GM21360 (cell line): Measurements from ENCODE around the gene USP5.
"Not testable (repeated sequence)": the region's sequence is repeated elsewhere in the genome, so short reads cannot be mapped to it uniquely, and the experiment has no call there.

ENCODE experiments used
- ATAC-seq: cut with Tn5 transposase; IDR thresholded peaks from one replicate; pipeline ENCODE4 v1.9.1; 2021; ENCODE audit warnings: mild to moderate bottlenecking, moderate library complexity; ENCODE audit not compliant: unreplicated experiment

Gene USP5

GRCh38 chr12:6863033-6863432 lies 11.1 kb downstream of the USP5 start:
- no peak for ATAC-seq

GRCh38 chr12:6863586-6864321 lies 11.8 kb downstream of the USP5 start:
- ATAC-seq = no peak

DNA sequence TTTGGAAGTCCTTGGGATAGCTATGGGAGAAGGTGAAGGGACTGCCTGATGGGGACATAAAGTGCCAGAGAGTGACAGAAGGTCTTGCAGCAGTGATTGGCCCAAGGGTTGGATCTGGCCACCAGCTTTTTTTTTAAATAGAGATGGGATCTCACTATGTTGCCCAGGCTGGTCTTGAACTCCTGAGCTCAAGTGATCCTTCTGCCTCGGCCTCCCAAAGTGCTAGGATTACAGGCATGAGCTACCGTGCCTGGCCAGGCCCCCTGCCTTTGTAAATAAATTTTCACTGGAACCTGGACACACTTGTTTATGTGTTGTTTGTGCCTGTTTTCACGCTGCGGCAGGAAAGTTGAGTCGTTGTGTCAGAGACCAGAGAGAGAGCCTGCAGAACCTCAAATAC lies 13.4 kb downstream of the USP5 start:
- not testable (repeated sequence) for ATAC-seq

- ATAC-seq = no peak
These were observed 14.4 kb downstream of the USP5 start for GRCh38 chr12:6866163-6866919.

DNA sequence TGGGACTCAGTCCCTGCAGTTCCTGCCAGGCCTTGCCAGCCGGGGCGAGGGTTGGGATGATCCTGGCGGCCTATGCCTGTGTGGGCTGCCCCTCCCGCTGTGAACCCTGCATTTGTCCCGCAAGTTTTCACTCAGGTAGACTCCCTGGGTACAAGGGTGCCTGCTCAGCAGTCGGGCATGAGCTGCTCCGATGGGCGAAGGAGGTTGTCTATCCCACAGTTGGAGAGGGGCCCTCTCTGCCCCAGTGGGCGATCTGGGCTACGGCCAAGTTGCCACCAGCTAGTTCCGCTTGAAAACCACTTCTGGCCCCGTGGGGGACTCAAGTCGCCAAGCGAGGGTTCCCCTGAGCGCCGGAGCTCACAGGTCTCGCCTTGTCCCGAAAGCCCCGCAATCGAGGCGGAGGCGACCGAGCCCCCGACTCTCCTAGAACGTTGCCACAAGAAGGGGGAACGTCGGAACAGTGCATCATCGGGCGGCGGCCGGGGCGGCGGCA lies 15.0 kb downstream of the USP5 start:
- ATAC-seq = no peak

GRCh38 chr12:6867413-6868210 lies 15.7 kb downstream of the USP5 start, which contains the start of gene TPI1:
Gene TPI1 (plus strand): TSS chr12:6867531. CDS start chr12:6867567, 36 bp downstream.
- peak; percentile 39 for ATAC-seq

DNA sequence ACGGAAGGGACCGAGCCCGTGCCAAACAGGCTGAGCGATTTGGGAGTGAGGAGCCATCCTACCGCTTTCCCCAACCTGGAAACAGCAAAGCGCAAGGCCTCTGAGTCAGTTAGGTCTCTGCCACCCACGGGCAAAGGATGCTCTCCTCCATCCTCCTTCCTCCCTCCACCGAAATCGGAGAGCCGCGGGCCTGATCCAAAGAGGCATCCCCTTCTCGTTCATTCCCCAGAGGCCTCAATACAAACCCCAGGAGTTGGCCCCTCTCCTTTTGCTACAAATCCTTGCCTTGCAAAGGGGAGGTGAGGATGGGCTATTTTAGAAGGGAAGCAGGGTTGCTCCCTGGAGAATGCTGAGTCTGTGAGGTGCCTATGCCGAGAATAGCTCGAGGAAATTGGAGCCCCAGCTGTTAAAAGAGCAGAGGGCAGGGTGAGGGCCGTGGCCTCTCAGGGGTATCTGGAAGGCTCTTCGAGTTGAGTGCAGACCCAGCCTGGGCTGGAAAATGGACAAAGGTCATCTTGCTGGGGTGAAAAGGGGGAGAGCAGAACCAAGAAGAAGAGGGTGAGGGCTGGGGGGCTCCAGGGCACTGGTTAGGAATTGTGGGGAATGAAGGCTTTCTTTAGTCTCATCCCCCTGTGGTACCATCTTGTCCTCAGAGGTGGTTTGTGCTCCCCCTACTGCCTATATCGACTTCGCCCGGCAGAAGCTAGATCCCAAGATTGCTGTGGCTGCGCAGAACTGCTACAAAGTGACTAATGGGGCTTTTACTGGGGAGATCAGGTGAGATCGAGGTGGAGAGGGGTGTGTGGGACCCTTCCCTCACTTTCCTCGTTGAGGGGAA lies 16.5 kb downstream of the USP5 start:
- no peak for ATAC-seq

DNA sequence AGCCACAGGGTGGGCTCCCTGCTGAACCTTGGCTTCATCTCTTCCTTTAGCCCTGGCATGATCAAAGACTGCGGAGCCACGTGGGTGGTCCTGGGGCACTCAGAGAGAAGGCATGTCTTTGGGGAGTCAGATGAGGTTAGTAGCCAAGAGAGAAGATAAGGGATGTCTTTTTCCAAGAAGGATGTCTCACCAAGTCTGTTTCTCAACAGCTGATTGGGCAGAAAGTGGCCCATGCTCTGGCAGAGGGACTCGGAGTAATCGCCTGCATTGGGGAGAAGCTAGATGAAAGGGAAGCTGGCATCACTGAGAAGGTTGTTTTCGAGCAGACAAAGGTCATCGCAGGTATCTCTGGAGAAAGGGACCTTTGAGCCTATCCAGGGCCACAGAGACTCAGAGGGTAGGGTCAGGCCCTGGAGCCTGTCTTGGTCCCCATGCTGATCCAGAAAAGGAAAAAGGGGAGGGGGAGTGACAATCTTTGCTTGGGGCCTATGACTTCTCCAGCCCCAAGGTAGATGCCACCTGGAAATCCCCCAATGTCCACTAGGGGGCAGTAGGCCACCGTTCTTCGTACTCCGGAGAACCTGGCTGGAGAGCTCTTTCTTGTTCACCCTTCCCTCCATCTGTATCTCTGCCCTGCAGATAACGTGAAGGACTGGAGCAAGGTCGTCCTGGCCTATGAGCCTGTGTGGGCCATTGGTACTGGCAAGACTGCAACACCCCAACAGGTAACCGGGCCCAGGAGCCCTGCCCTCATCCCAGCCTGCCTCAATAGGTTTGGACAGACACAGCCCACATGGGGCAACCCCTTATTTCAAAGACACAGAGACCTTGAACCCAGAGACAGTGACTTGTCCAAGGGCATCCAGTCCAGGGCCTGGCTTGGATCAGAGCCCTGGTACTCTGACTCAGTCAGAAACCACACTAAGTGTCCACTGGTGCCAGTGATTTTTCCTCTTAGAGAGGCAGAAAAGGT lies 17.4 kb downstream of the USP5 start:
- no peak for ATAC-seq

DNA sequence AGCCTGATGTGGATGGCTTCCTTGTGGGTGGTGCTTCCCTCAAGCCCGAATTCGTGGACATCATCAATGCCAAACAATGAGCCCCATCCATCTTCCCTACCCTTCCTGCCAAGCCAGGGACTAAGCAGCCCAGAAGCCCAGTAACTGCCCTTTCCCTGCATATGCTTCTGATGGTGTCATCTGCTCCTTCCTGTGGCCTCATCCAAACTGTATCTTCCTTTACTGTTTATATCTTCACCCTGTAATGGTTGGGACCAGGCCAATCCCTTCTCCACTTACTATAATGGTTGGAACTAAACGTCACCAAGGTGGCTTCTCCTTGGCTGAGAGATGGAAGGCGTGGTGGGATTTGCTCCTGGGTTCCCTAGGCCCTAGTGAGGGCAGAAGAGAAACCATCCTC lies 18.4 kb downstream of the USP5 start:
- not testable (repeated sequence) for ATAC-seq

GRCh38 chr12:6871052-6871957 lies 19.4 kb downstream of the USP5 start:
- no peak for ATAC-seq

GRCh38 chr12:6872073-6873048 lies 20.4 kb downstream of the USP5 start:
- peak; percentile 34 for ATAC-seq

DNA sequence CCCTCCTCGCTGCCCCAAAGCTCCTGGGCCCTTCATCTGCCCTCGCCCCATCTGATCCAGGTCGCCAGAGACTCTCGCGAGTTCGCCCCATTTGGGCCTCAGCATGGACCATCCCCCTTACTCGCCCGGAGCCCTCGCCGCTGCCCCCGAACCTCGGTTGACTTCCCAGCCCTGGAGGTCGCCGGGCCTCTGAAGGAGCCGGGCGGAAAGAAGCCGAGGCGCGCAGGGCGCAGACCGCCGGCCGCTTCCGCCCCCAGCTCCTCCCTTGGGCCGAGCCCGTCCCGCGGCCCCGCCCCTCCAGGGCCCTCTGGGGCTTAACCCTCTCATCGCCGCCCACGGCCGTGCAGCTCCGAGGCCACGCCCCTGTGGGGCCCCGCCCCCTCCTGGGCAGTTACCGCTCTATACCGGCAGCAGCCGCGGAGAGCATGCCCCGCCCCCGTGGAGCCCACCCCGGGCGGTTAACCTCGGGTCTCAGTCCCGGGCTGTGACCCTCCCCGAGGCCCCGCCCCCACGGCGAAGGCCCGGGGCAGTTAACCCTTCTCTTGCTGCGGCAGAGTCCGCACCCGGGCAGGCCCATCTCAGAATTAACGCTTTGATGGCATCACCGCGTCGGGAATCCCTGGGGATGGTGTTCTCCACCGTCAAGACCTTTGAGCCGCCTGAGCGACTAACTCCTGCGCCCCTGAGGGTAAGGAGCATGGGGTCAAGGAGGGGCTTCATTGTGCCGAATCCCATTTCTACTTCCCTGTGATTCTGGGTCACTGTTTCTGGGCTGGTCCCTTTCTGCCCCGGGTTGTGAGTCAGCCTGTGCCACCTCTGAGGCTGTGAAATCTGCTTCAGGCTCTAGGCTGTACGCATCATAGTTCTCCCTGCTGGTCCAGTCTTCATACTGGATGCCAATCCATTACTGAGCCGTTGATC lies 21.4 kb downstream of the USP5 start, which contains the start of gene SPSB2:
Gene SPSB2 (minus strand): TSS at position 210 of the 921 bp plus-strand sequence. CDS start 402 bp downstream, outside the sequence.
- peak; percentile 65 for ATAC-seq

DNA sequence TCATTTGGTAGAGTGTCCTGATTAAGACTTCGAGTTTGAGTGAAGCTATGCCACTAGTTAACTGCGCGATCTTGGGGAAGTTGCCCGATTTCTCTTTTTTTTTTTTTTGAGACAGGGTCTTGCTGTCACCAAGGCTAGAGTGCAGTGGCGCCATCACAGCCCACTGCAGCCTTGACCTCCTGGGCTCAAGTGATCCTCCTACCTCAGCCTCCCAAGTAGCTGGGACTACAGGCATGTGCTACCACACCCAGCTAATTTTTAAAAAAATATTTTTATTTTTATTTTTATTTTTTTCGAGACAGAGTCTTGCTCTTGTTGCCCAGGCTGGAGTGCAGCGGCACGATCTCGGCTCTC lies 22.0 kb downstream of the USP5 start:
- ATAC-seq = not testable (repeated sequence)

DNA sequence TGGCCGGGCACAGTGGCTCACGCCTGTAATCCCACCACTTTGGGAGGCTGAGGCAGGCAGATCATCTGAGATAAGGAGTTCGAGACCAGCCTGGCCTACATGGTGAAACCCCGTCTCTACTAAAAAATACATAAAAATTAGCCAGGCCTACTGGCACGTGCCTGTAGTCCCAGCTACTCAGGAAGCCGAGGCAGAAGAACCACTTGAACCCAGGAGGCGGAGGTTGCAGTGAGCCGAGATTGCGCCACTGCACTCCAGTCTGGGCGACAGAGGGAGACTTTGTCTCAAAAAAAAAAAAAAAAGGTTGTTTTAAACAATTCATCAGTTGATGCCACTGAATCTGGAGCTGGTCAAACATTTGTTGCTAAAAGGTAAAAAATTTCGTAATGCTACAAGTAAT lies 27.9 kb downstream of the USP5 start:
- not testable (repeated sequence) for ATAC-seq

GRCh38 chr12:6883252-6883651 lies 31.3 kb downstream of the USP5 start:
- ATAC-seq = no peak

- no peak for ATAC-seq
These were observed 31.7 kb downstream of the USP5 start for GRCh38 chr12:6883683-6884082.
